ENCODE measurements around the gene MRNIP. TPM values are rescaled to one million over a fixed set of nuclear protein-coding genes. Genes with fewer than 3 reads are reported as not detected.

Gene MRNIP
- total and polyA plus RNA-seq, 7 experiments from 2014 or later, result 19.4 to 133 (median 40.2) TPM

DNA sequence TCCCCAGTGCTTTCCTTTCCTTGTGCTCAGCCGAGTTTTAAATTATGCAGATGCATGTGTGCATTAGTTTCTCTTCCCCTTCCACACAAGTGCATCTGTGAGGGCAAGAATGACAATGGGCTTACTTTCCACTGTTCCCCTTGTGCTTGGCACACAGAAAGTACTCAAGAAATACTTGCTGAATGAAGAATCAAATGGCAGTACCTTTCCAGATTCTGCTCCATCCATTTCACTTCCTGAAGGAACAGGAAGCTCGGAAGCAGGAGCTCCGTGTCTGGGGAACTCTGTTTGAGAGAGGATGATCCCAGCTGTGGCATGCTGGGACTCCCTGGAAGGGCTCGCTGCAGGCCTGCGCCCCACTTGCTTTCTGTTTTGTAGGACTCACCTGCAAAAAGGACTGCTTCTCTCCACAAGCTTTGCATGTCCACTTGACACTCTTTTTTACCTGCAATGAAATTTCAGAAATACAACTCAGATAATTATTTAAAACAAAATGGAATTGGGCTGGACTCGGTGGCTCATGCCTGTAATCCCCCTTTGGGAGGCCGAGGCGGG lies 5.5 kb downstream of the MRNIP start:
- ChIA-PET POLR2A (no interaction called here), CTCF (interaction anchor here (1.4 kb wide), 2 partner anchors 51 to 56 kb away, joined by 3 to 5 read pairs; no protein-coding TSS in a partner anchor)
- ATAC-seq (peak; percentile 41), DNase-seq (no peak)
- H3K27me3 Mint-ChIP-seq, result no peaks in the 10 kb centered on the region
- intact Hi-C loops (cut with micrococcal nuclease), result loop anchor here in 1 of 2 donors (10.0 kb wide), 1 partner anchor 442 kb away; the partner anchor contains the start of gene MAPK9
- H3K4me1 Mint-ChIP-seq, result peaks cover 7 to 35% (median 20%) of the 10 kb centered on the region in 7 donors
- no peak overlapping the region for H3K27ac Mint-ChIP-seq
- no peak overlapping the region for H3K4me3 Mint-ChIP-seq
- H3K27ac ChIP-seq (ENCODE audit: low read depth, low read length), result no peak overlapping the region
- no peaks in the 10 kb centered on the region for H3K9me3 ChIP-seq (ENCODE audit: control insufficient read depth in 2 of 3, low read length in 3 of 3)
- no peaks in the 10 kb centered on the region for H3K9me3 Mint-ChIP-seq
- peaks cover 0 to 18% (median 15%) of the 10 kb centered on the region in 5 donors for H3K36me3 Mint-ChIP-seq
- no peak overlapping the region for H3K4me3 ChIP-seq (ENCODE audit: low read length)
- H3K4me1 ChIP-seq (ENCODE audit: control insufficient read depth in 2 of 2, insufficient read depth in 2 of 2, low read length in 2 of 2), result peaks cover 5 to 12% of the 10 kb centered on the region in 2 donors
- H3K27me3 ChIP-seq (ENCODE audit: control insufficient read depth in 2 of 2, insufficient read depth in 2 of 2, low read length in 2 of 2), result no peaks in the 10 kb centered on the region
- H3K36me3 ChIP-seq (ENCODE audit: control insufficient read depth in 2 of 3, insufficient read depth in 3 of 3, low read length in 3 of 3), result peaks cover 0 to 43% (median 18%) of the 10 kb centered on the region in 3 experiments

DNA sequence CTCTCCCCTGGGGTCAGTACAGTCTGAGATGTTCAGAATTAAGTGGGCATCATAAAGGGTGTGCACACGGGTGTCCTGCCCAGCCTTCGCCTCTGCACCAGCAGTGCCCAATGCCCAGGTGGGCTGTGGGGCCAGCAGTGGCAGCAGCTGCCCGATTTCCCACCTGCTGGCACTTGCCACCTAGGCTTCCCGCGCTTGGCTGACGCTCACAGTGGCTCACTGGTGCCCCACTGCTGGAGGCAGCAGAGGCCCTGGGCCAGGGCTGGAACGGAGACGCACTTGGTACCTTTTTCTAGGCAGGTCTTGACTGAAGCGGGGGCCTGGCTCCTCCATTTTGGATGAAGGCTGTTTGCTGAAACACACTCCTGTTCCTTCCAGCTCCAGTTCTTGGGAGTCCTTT lies 17.0 kb downstream of the MRNIP start:
- no peaks in the 10 kb centered on the region for H3K9me3 ChIP-seq (ENCODE audit: control insufficient read depth in 2 of 3, low read length in 3 of 3)
- ChIA-PET CTCF (interaction anchor here (0.9 kb wide), 1 partner anchor 79 kb away, joined by 5 read pairs; no protein-coding TSS in a partner anchor), POLR2A (interaction anchor here (1.3 kb wide), 1 partner anchor 21 kb away, joined by 3 read pairs; the partner anchor contains the start of gene SQSTM1)
- no peaks in the 10 kb centered on the region for H3K27me3 Mint-ChIP-seq
- H3K27ac Mint-ChIP-seq, result peak overlapping the region in 2 of 9 donors; percentile 26 to 30
- no peak overlapping the region for H3K4me3 ChIP-seq (ENCODE audit: low read length)
- DNase-seq (no peak), ATAC-seq (no peak)
- H3K9me3 Mint-ChIP-seq, result peaks cover 0 to 9% (median 3%) of the 10 kb centered on the region in 11 donors
- H3K27me3 ChIP-seq (ENCODE audit: control insufficient read depth in 2 of 2, insufficient read depth in 2 of 2, low read length in 2 of 2), result no peaks in the 10 kb centered on the region
- H3K4me1 Mint-ChIP-seq, result peaks cover 5 to 7% (median 7%) of the 10 kb centered on the region in 7 donors
- no peak overlapping the region for H3K27ac ChIP-seq (ENCODE audit: low read depth, low read length)
- peaks cover 0 to 70% (median 8%) of the 10 kb centered on the region in 3 experiments for H3K36me3 ChIP-seq (ENCODE audit: control insufficient read depth in 2 of 3, insufficient read depth in 3 of 3, low read length in 3 of 3)
- peaks cover 4 to 11% of the 10 kb centered on the region in 2 donors for H3K4me1 ChIP-seq (ENCODE audit: control insufficient read depth in 2 of 2, insufficient read depth in 2 of 2, low read length in 2 of 2)
- peaks cover 9 to 47% (median 28%) of the 10 kb centered on the region in 5 donors for H3K36me3 Mint-ChIP-seq
- H3K4me3 Mint-ChIP-seq, result no peak overlapping the region
- intact Hi-C loops (cut with micrococcal nuclease), result no loop called here

DNA sequence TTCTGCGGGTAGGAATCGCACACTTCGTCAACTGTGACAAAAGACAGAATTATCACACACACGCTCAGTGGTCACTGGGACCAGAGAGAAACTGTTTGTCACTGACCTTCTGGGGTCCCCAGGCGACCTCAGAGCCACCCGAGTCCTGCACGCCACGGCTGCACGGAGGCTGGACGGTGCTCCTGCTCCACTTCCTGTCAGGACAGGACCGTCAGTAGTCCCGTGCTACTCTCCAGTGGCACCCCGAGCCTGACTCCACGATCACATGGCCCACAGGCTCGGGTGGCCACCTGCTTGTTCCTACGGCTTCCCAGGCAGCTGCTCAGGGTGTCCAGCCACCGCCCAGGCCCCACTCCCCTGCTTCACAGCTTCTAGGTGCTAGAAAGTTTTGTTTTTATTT lies 17.9 kb downstream of the MRNIP start:
- intact Hi-C loops (cut with micrococcal nuclease), result no loop called here
- Mint-ChIP-seq H3K4me1 (peaks cover 10 to 16% (median 15%) of the 10 kb centered on the region in 7 donors), H3K9me3 (peaks cover 0 to 6% (median 2%) of the 10 kb centered on the region in 11 donors), H3K4me3 (no peak overlapping the region), H3K27me3 (no peaks in the 10 kb centered on the region), H3K27ac (no peak overlapping the region), H3K36me3 (peaks cover 10 to 47% (median 27%) of the 10 kb centered on the region in 5 donors)
- ATAC-seq (no peak), DNase-seq (no peak)
- no peaks in the 10 kb centered on the region for H3K9me3 ChIP-seq (ENCODE audit: control insufficient read depth in 2 of 3, low read length in 3 of 3)
- POLR2A ChIA-PET, result interaction anchor here (1.3 kb wide), 1 partner anchor 20 kb away, joined by 3 read pairs; the partner anchor contains the start of gene SQSTM1
- H3K4me3 ChIP-seq (ENCODE audit: low read length), result no peak overlapping the region
- CTCF ChIA-PET, result interaction anchor here (0.9 kb wide), 1 partner anchor 78 kb away, joined by 5 read pairs; no protein-coding TSS in a partner anchor
- H3K27me3 ChIP-seq (ENCODE audit: control insufficient read depth in 2 of 2, insufficient read depth in 2 of 2, low read length in 2 of 2), result no peaks in the 10 kb centered on the region
- H3K36me3 ChIP-seq (ENCODE audit: control insufficient read depth in 2 of 3, insufficient read depth in 3 of 3, low read length in 3 of 3), result peaks cover 8 to 74% (median 8%) of the 10 kb centered on the region in 3 experiments
- no peak overlapping the region for H3K27ac ChIP-seq (ENCODE audit: low read depth, low read length)
- peaks cover 8 to 19% of the 10 kb centered on the region in 2 donors for H3K4me1 ChIP-seq (ENCODE audit: control insufficient read depth in 2 of 2, insufficient read depth in 2 of 2, low read length in 2 of 2)

DNA sequence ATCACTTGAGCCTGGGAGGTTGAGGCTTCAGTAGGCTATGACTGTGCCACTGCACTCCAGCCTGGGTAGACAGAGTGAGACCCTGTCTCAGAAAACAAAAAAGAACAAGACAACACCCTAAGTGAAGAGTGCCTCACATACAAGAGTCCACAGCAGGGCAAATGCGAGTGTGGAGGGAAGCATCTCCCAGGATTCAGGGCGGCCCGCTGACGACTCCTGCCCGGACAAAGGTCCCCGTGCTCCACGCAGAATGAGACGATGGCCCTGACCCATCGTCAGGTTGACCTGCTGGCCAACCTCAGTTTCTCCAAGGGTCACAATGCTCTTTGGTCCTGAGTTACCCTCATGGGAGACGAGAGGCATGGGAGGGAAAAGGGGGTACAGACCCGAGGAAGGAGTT lies 18.3 kb downstream of the MRNIP start:
- intact Hi-C loops (cut with micrococcal nuclease), result no loop called here
- peaks cover 10 to 49% (median 28%) of the 10 kb centered on the region in 5 donors for H3K36me3 Mint-ChIP-seq
- Histone ChIP-seq H3K27ac (ENCODE audit: low read depth, low read length) (no peak overlapping the region), H3K4me1 (ENCODE audit: control insufficient read depth in 2 of 2, insufficient read depth in 2 of 2, low read length in 2 of 2) (peaks cover 8 to 19% of the 10 kb centered on the region in 2 donors), H3K9me3 (ENCODE audit: control insufficient read depth in 2 of 3, low read length in 3 of 3) (no peaks in the 10 kb centered on the region), H3K4me3 (ENCODE audit: low read length) (no peak overlapping the region), H3K27me3 (ENCODE audit: control insufficient read depth in 2 of 2, insufficient read depth in 2 of 2, low read length in 2 of 2) (no peaks in the 10 kb centered on the region), H3K36me3 (ENCODE audit: control insufficient read depth in 2 of 3, insufficient read depth in 3 of 3, low read length in 3 of 3) (peaks cover 8 to 75% (median 10%) of the 10 kb centered on the region in 3 experiments)
- H3K27me3 Mint-ChIP-seq, result no peaks in the 10 kb centered on the region
- POLR2A ChIA-PET, result no interaction called here
- peaks cover 10 to 20% (median 15%) of the 10 kb centered on the region in 7 donors for H3K4me1 Mint-ChIP-seq
- no peak overlapping the region for H3K4me3 Mint-ChIP-seq
- H3K27ac Mint-ChIP-seq, result peak overlapping the region in 3 of 9 donors; percentile 12 to 48 (median 46)
- CTCF ChIA-PET, result no interaction called here
- H3K9me3 Mint-ChIP-seq, result peaks cover 0 to 6% (median 2%) of the 10 kb centered on the region in 11 donors
- no peak for DNase-seq
- ATAC-seq, result no peak

DNA sequence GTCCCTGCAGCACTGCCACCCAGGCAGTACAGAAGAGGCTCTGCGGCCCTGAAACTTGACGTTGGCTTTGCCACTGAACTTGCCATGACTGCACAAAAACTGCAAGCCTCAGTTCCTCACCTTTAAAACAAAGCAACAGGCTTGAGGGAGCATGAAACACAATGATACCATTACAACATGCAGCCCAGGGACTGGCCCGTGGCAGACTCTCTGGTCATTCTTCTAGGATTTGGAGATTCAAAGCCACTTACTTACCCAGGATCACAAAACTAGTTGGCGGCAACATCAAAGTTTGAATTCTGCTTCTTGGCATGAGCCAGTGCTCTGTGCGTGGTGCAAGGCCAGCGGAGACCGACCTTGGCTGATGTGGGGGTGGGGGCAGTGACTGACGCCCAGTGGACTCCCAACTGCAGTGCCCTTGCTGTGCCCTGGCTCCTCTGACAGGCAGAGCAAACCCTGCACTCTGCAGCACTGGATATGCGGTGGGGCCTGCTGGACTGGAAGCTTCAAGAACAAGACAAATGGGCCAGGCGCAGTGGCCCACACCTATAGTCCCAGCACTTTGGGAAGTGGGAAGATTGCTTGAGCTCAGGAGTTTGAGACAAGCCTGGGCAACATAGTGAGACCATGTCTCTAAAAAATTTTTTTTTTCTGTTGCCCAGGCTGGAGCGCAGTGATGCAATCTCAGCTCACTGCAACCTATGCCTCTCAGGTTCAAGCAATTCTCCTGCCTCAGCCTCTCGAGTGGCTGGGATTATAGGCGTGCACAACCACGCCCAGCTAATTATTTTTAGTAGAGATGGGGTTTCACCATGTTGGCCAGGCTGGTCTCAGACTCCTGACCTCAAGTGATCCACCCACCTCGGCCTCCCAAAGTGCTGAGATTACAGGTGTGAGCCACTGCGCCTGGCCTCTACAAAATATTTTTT lies 19.0 kb downstream of the MRNIP start:
- intact Hi-C loops (cut with micrococcal nuclease), result no loop called here
- Histone ChIP-seq H3K9me3 (ENCODE audit: control insufficient read depth in 2 of 3, low read length in 3 of 3) (no peaks in the 10 kb centered on the region), H3K36me3 (ENCODE audit: control insufficient read depth in 2 of 3, insufficient read depth in 3 of 3, low read length in 3 of 3) (peaks cover 8 to 75% (median 10%) of the 10 kb centered on the region in 3 experiments), H3K4me1 (ENCODE audit: control insufficient read depth in 2 of 2, insufficient read depth in 2 of 2, low read length in 2 of 2) (peaks cover 8 to 19% of the 10 kb centered on the region in 2 donors), H3K27me3 (ENCODE audit: control insufficient read depth in 2 of 2, insufficient read depth in 2 of 2, low read length in 2 of 2) (no peaks in the 10 kb centered on the region), H3K4me3 (ENCODE audit: low read length) (no peak overlapping the region), H3K27ac (ENCODE audit: low read depth, low read length) (no peak overlapping the region)
- H3K4me3 Mint-ChIP-seq, result no peak overlapping the region
- ATAC-seq, result no peak
- DNase-seq, result no peak
- peaks cover 0 to under 1% (median 0%) of the 10 kb centered on the region in 11 donors for H3K9me3 Mint-ChIP-seq
- peaks cover 5 to 48% (median 25%) of the 10 kb centered on the region in 5 donors for H3K36me3 Mint-ChIP-seq
- ChIA-PET POLR2A (no interaction called here), CTCF (no interaction called here)
- no peaks in the 10 kb centered on the region for H3K27me3 Mint-ChIP-seq
- peaks cover 10 to 20% (median 15%) of the 10 kb centered on the region in 7 donors for H3K4me1 Mint-ChIP-seq
- H3K27ac Mint-ChIP-seq, result peak overlapping the region in 2 of 9 donors; percentile 5 to 48

Measured in naive thymus-derived CD4-positive, alpha-beta T cell (primary cell).